ENCODE data around the gene AHSP. TPM values are rescaled to one million over a fixed set of nuclear protein-coding genes. Genes with fewer than 3 reads are reported as not detected.
"Not testable (repeated sequence)": the region's sequence is repeated elsewhere in the genome, so short reads cannot be mapped to it uniquely, and the experiment has no call there.

Gene AHSP
- total RNA-seq, 1 experiment from 2014 or later = not detected

DNA sequence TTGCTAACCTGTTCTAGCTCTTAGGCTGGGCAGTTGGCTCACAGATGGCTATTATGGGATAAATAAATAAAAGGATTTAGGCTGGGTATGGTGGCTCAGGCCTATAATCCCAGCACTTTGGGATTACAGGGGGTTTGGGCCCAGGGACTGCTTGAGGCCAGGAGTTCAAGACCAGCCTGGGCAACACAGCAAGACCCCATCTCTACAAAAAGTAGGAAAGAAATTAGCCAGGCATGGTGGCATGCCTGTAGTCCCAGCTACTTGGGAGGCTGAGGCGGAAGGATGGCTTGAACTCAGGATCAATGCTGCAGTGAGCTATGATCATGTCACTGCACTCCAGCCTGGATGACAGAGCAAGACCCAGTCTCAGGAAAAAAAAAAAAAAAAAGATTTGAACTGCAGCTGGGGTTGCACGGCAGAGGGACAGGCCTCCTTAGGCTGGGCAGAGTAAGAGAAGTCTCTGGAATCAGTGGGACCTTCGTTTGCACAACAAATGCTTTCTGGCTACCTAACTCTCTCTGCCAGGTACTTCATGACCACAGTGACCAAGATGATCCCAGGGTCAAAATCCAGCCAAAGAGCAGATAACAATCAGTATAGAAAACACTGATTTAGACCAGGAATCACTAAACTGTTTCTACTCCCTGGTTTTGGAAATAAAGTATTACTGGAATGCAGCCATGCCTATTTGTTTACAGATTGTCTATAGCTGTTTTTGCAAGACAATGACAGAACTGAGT, 26.3 kb upstream of the AHSP start:
- DNase-seq (ENCODE audit: low read depth) = no peak

DNA sequence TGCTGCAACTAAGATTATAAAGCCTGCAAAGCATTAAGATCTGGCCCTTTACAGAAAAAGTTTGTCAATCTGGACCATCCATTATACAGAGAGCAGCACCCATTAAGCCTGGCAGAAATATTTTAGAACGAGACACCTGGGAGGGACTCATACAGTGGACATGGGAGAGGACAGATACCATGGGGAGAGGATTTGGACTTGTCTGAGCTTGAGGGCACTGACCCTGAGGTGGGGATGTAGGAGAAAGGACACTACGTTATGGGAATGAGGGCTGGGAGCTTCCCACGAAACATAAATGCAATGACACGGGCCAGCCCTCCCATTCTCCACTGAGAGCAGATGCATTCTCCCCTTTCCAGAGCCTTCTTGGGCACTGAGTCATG, 25.7 kb upstream of the AHSP start:
- DNase-seq (ENCODE audit: low read depth) = no peak

DNA sequence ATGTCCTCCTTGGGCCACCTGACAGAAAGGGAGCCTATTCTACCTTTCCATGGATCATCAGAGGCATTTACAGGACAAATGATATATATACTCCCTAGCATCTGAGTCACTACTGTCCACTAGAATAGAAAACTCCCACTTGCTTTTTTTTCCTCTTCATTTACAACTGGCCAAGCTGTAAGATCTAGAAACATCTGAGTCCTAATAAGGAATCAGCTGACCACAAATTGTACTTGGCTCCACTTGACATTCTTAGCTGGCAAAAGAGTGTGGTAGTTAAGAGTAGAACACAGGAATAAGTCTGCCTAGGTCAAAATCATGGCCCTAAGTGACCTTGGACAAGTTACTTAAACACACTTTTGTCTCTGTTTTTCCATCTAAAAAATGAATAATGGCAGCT, 24.7 kb upstream of the AHSP start:
- no peak for DNase-seq (ENCODE audit: low read depth)

DNA sequence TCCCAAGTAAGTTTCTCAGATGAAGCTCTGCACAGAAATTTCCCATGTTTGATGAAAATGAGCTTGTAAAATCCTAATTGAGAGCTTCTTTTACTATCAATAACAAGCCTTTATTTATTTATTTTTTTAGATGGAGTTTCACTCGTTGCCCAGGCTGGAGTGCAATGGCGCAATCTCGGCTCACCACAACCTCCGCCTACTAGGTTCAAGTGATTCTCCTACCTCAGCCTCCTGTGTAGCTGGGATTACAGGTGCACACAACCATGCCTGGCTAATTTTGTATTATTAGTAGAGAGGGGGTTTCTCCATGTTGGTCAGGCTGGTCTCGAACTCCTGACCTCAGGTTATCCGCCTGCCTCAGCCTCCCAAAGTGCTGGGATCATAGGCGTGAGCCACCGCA, 24.1 kb upstream of the AHSP start:
- not testable (repeated sequence) for DNase-seq (ENCODE audit: low read depth)

DNA sequence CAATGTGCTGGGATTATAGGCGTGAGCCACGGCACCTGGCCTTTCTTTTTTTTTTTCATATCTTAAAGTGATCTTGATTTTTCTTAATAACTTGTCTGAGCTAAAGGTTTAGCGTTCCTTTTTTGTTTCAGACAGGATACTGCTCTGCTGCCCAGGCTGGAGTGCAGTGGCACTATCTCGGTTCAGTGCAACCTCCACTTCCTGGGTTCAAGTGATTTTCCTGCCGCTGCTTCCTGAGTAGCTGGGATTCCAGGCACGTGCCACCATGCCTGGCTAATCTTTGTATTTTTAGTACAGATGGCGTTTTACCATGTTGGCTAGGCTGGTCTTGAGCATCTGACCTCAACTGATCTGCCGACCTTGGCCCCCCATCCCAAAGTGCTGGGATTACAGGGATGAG, 23.5 kb upstream of the AHSP start:
- no peak for DNase-seq (ENCODE audit: low read depth)

DNA sequence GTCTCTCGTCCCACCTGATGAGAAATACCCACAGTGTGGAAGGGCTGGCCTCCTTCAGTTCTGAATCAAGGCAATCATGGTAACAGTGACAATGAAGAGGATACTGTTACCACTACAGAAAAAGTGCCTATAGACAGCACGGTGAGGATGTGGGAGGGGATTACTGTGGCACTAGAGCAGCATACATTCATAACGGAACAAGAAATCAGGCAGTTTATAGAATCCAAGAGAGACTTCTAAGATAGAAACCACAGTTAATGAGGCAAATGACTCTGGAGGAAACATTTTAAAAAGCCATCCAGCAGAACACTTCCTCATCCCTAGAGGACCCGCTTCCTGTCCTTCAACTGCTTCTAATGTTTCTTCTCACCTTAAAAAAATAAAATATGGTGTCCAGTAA, 22.2 kb upstream of the AHSP start:
- no peak for DNase-seq (ENCODE audit: low read depth)

DNA sequence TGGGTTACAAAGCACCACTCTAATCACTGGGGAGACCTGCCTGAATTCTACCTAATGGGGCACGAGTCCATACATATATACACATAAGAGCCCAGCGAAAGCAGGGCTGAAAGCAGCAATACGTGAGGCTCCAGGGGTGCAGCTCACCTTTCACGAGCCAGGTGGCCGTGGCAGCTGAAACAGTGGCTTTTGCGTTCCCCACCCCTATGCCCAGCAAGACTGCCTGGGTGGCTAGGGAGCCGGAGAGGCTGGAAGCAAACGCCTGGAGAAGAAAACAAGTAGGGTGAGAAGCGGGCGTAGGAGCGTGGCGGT, 20.1 kb upstream of the AHSP start:
- no peak for DNase-seq (ENCODE audit: low read depth)

DNA sequence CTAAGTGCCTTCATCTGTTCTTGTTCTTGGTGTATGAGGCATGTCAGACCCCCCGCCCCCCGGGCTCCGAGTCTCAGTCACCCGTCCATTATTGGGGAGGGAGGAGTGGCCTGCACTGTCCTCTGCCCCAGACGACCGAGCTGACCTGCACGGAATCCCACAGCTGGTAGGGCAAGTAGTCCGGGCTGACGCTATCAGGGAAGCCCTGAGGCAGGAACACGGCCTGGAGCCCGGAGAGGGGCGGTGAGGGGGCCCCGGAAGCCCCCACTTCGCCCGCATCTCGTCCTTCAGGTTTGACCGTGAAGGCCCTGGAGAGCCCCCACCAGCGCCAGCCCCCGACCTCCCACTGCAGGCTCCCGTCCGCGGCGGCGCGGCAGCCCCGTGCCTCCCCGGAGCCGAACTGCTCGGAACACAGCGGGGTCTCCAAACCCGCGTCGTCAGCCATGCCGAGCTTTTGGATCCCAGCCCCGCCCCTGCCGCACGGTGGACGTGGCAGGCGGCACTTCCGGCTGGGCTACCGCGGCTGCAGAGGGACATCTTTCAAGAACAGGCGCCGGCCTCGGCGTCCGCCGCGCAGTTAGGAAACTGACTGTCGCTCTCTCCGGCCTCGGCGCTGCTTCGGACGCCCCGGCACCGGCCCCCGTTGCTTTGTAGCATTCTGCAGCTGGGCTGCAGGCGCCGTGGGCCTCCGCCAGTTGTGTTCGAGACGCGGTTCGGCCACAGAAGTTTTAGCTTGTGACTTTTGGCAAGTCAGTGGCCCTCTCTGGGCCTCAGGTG, 19.6 kb upstream of the AHSP start, which contains the start of gene RUSF1:
RUSF1 (minus strand) TSS at position 463 of the 777 bp plus-strand sequence; CDS start at position 445, 18 bp downstream.
- DNase-seq (ENCODE audit: low read depth) = peak; percentile 86

DNA sequence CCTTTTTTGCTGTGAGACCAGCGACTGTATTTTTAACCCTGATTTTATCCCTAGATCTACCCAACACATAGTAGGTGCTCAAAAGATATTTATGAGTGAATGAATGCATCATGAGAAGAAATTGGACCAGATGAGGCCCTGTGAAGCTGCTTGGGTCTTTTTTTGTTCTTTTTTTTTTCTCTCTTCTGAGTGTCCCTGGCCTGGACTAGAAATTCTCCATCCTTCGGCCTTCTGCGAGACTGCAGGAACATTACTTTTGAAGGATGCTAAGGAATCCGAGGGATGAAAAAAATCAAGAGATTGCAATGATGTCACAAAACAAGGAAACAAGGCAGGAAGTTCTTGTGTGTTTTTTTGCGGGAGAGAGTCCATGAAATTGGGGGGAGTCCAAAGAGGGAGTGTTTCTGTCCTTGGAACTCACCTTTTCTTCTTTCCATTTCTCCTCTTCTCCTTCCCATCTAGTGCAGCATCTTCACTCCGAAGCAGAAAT, 18.9 kb upstream of the AHSP start:
- DNase-seq (ENCODE audit: low read depth) = peak; percentile 62

DNA sequence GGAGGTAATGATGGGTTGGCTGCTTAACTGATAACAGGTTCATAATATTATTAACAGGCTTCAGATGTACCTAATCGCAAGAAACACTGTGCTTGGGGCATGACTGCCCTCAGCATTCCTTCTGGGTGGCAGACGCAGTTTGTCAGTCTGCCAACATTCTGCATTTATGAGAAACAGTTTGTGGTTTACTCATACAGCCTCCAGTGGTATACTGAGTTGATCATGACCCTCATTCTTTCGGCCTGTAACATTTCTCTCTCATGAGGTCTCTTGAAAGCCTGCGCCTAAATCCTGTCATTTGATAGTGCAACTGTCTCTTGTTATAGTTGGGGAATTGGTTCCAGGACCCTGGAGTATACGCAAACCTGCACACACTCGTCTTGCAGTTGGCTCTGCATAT, 14.6 kb upstream of the AHSP start:
- peak; percentile 91 for DNase-seq (ENCODE audit: low read depth)

DNA sequence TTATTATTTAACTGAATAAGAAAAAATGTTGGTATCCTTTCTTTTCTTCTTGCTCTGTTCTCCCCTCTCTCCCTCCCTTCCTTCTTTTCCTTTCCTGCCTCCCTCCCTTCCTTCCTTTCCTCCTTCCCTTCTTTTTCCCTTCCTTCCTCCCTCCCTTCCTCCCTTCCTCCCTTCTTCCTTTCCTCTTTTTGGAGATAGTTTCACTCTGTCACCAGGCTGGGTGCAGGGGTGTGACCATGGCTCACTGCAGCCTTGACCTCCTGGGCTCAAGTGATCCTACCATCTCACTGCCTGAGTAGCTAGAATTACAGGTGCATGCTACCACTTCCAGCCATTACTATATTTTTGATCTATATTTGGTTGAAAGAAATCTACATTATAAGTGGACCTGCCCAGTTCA, 13.8 kb upstream of the AHSP start:
- no peak for DNase-seq (ENCODE audit: low read depth)

DNA sequence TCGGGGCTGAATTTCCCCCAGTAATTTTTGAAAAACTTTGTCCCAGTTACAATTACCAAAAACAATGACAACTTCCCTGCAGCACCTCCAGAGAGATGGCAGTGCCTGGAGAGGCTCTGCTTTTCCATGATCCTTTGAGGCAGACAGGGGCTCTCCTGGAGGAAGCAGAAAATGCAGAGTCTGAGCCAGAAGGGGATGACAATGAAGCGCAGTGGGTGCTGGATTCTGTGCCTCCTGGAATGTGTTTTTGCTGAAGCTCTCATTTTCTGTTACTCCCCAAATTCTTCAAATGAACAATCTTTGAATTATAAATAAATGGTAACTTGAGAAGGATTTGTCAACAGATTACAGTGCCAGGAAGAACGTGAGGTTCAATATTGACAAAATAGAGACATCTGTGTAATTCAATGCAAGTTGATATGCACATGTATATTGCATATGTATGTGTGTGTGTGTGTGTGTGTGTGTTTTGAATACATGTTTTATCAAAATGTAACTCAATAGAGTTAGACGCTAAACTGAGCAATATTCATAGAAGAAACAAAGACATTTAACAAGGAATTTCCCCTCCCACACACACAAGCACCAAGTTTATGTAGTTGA, 9.8 kb upstream of the AHSP start:
- no peak for DNase-seq (ENCODE audit: low read depth)

DNA sequence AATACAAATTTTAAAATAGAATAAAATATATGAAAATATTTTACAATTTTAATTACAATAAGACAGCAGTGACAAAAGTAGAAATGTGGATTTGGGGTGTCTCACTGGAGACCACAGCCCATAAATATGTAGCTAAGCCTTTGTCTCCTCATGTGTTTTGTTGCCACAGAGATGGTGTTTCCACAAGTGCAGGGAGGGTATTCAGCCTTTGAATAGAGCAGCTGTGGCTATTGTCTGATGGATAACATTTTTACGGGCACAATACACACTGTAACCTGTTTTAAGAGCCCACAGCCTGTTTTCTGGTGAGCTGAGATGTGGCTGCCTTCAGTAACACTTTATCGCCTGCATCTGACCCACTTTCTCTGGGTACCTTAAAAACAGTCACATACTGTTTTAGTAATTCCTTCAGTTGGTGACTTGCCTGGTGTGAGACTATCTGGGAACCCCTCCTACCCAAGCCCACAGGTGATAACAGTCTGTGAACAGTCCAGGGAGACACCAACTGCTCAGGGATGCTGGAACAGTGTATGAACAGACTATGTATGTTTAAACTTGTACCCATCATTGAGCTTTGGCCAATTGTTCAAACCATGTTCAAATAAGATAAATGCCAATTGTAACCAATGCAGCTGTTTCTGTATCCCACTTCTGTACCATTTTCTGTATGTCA, 7.8 kb upstream of the AHSP start:
- DNase-seq (ENCODE audit: low read depth) = no peak

DNA sequence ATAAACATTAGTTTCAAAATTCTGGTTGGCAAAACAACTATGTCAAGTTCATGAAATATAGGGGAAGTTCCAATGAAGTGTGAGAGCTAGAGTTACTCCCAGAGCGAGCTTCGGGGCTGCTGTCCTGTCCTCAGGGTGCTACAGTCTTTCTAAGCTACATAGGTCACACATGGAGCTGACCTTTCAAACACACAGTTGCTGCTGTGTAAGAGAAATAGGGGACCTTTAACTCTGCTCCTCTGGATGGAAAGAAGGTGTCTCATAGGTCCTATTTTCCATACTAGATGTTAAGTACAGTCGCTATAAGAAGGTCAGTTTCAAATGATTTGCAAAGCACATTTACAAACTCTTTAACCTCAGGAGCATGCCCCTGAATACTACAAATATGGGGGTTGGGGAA, 6.3 kb upstream of the AHSP start:
- no peak for DNase-seq (ENCODE audit: low read depth)

DNA sequence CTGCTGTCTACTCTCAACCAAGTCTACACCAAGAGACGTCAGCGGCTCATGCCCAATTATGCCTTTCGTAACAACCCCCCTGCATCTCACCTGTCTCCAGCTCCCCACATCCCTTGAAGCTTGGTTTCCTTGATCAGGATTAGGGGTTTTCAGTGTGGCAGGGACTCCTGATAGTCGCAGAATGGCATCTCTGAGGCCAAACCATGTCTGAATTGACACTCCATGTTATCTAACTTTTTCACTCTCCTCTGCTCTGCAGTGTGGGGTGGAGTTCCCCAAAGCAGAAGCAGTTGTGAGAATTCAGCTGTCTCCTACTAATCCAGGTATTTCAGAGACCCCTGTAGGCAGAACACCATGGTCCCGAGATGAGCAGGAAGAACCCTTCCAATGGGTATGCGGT, 5.6 kb upstream of the AHSP start:
- DNase-seq (ENCODE audit: low read depth) = no peak

DNA sequence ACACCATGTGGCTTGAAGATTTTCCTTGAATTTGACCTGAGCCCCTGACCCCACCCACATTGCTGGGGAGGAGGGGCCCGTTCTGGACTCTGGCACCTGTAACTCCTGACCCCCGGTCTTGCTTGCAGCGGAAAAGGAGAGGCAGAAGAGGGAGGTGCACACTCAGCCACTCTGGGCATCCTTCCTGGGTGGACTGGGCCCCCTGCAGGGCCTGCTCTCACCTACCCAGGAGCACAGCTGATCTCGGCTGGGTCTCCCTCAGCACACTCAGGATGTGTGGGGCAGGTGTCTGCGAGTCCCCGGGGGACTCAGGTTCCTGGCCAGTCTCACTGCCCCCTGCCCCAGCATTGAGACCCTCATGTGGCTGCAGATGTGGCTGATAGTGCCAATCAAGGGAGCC, 3.9 kb upstream of the AHSP start:
- DNase-seq (ENCODE audit: low read depth) = not testable (repeated sequence)

DNA sequence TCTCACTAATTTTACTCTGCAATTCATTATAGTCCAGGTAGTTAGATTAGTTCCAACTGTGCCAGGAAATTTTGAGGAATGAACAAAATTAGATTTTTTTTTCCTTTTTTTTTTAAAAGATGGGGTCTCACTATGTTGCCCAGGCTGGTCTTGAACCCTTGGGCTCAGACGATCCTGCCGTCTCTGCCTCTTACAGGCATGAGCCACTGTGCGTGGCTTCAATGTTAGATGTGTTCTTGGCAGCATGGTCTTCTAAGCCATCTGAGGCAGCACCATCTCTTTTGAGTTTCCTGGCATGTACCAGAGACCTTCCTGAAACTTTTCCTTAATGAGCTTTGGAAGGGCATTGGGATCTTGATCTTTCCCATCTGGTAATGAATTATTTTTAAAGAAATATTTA, 2.6 kb upstream of the AHSP start:
- no peak for DNase-seq (ENCODE audit: low read depth)

DNA sequence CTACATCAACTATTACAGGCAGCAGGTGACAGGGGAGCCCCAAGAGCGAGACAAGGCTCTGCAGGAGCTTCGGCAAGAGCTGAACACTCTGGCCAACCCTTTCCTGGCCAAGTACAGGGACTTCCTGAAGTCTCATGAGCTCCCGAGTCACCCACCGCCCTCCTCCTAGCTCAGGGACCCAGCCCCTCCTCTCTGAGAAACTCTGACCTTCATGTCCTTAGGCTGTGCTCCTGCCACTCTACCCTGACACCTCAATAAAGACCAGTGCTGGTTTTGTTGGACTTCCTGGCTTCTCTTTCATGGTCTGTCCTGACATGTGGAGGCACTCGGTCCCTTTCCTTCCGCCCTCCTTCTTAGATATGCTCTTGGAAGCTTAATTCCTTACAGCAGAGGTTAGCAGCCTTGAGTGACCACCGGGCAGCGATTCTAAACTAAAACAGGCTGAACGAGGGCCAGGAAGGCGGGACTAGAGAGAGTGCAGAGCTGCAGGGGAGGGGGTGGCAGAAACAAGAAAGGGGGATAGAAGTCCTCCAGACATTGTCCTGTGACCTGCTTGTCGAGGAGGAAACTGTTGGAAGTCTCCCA, 915 bp downstream of the AHSP start:
- DNase-seq (ENCODE audit: low read depth) = no peak

DNA sequence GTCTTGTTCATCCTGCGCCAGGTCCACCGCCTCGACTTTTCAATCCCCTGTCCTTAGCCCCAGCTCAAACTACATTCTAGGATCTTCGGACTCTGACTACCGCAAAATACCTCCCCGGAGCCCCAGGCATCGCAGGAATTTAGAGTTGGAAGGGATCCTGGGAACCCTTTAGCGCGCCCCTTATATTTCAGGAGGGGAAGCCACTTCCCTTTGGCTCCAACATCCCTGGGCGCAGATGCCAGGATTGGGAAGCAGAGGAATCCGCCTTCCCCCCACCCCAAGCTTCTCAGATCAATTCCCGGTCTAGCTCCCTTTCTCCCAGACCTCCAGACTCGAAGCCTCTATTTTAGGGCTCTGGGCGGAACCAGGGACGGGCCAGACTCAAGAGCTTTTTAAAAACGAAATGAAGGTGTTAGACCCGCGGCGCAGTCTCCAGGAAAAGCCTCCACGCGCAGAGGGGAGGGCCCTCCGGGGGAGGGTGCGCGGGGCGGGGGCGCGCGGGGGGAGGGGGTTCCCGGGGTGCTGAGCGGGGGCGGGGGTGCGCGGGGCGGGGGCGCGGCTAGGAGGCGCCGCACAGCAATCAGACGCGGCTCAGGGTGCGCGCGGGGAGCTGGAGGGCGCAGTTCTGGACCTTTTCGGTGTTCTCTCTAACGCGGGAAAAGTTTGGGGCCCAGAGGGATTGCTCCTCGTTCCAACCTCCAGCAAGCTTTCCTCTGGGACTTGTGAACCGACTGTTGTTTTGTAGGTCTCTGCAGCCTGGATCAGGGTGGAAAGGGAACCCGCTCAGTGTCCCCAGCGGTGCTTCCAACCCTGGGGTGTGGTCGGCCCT, 1.6 kb downstream of the AHSP start:
- DNase-seq (ENCODE audit: low read depth) = peak; percentile 27

DNA sequence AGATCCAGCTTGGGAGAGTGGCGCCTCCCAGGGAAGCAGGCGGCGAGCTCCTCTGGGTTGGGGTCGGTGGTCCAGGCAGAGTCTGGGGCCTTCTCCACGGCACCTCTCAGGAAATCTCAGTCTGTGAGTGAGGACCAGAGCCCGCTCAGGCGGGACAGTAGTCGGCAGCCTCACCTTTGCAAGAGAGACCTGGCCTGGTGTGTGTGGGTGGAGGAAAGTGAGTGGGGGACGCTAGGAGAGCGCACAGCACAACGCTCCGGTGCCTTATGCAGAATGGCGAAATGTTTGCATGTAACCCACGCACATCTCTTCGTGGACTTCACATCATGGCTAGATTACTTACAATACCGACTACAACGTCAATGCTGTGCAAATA, 2.2 kb downstream of the AHSP start:
- no peak for DNase-seq (ENCODE audit: low read depth)

DNA sequence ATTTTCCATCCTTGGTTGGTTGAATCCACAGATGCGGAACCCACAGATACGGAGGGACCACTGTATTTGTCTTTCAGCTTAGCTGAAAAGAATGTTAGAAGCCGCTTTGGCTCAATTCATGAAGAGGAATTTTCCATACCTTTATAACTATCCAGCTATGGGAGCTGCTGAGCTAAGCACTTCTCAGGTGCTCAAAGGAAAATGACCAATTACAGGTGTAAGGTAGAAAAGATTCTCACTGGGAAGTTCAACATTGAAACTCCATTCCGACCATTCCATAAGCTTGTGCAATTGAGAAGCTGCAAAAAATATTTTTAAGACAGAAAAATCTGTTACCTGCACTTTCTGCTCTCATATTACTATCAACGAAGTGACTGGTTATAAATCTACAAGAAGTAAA, 2.7 kb downstream of the AHSP start:
- DNase-seq (ENCODE audit: low read depth) = no peak
